Chondrocyte (in vitro differentiated cells): ENCODE results near the gene CACNA1C. TPM values are rescaled to one million over a fixed set of nuclear protein-coding genes. Genes with fewer than 3 reads are reported as not detected.

ENCODE experiments used
- DNase-seq: peaks from one replicate; pipeline ENCODE4 v3.0.0; 2021; ENCODE audit warnings: mixed read lengths, low spot score
- H3K27ac Mint-ChIP-seq: one replicate; pipeline ENCODE4 v1.8.0; 2021; ENCODE audit warnings: mild to moderate bottlenecking, moderate library complexity, mixed read lengths; ENCODE audit not compliant: unreplicated experiment
- H3K27me3 Mint-ChIP-seq: 2 replicates; pipeline ENCODE4 v1.8.0; 2021; ENCODE audit warnings: low read depth, mixed read lengths
- H3K36me3 Mint-ChIP-seq: 2 replicates; pipeline ENCODE4 v1.8.0; 2021; ENCODE audit warnings: low read depth, mixed read lengths
- H3K4me1 Mint-ChIP-seq: 2 replicates; pipeline ENCODE4 v1.8.0; 2021; ENCODE audit warnings: low read depth, mild to moderate bottlenecking, mixed read lengths
- H3K4me3 Mint-ChIP-seq: one replicate; pipeline ENCODE4 v1.8.0; 2021; ENCODE audit warnings: mild to moderate bottlenecking, moderate library complexity, mixed read lengths; ENCODE audit not compliant: unreplicated experiment
- H3K9me3 Mint-ChIP-seq: 2 replicates; pipeline ENCODE4 v1.8.0; 2021; ENCODE audit warnings: low read depth, mixed read lengths
- CTCF ChIP-seq: fragments of 200-600 bp; sonication (generic); IDR thresholded peaks from 2 replicates; pipeline ENCODE4 v1.5.0; 2021; ENCODE audit warnings: antibody characterized with exemption, mild to moderate bottlenecking, moderate library complexity
- total RNA-seq: library from RNA; stranded (reverse); gene quantifications from 3 replicates; pipeline ENCODE4 v1.2.1, GENCODE V29; 2021

CACNA1C gene
- total RNA-seq, 1 donor from 2014 or later = 27.0 TPM

- no peaks in the 10 kb centered on the region for H3K27me3 Mint-ChIP-seq
- H3K27ac Mint-ChIP-seq = no peak overlapping the region
- no peak for DNase-seq
- no peak for TF ChIP-seq CTCF
- H3K4me1 Mint-ChIP-seq = no peaks in the 10 kb centered on the region
- peaks cover 55% of the 10 kb centered on the region for H3K36me3 Mint-ChIP-seq
- H3K9me3 Mint-ChIP-seq = no peaks in the 10 kb centered on the region
- H3K4me3 Mint-ChIP-seq = no peak overlapping the region
These were observed 616.0 kb downstream of the CACNA1C start for GRCh38 chr12:2668816-2669215.

GRCh38 chr12:2669560-2669959 is 616.8 kb downstream of the CACNA1C start:
- no peak for DNase-seq
- no peak for TF ChIP-seq CTCF
- Mint-ChIP-seq H3K4me3 (no peak overlapping the region), H3K36me3 (peaks cover 51% of the 10 kb centered on the region), H3K27me3 (no peaks in the 10 kb centered on the region), H3K4me1 (no peaks in the 10 kb centered on the region), H3K27ac (no peak overlapping the region), H3K9me3 (no peaks in the 10 kb centered on the region)

GRCh38 chr12:2672863-2673262 is 620.1 kb downstream of the CACNA1C start:
- H3K27me3 Mint-ChIP-seq = no peaks in the 10 kb centered on the region
- DNase-seq = no peak
- H3K9me3 Mint-ChIP-seq = no peaks in the 10 kb centered on the region

GRCh38 chr12:2673966-2674810 is 621.4 kb downstream of the CACNA1C start:
- Mint-ChIP-seq H3K9me3 (no peaks in the 10 kb centered on the region), H3K4me1 (no peaks in the 10 kb centered on the region), H3K27ac (no peak overlapping the region), H3K4me3 (no peak overlapping the region), H3K36me3 (peaks cover 33% of the 10 kb centered on the region), H3K27me3 (no peaks in the 10 kb centered on the region)
- no peak for DNase-seq
- peak; percentile 56 for TF ChIP-seq CTCF

More at GRCh38 chr12:2672863-2673262, 620.1 kb downstream of the CACNA1C start:
- Mint-ChIP-seq H3K4me3 (no peak overlapping the region), H3K36me3 (peaks cover 39% of the 10 kb centered on the region), H3K4me1 (no peaks in the 10 kb centered on the region), H3K27ac (no peak overlapping the region)
- no peak for TF ChIP-seq CTCF

- Mint-ChIP-seq H3K9me3 (no peaks in the 10 kb centered on the region), H3K27ac (no peak overlapping the region), H3K4me1 (no peaks in the 10 kb centered on the region), H3K36me3 (peaks cover 31% of the 10 kb centered on the region), H3K27me3 (no peaks in the 10 kb centered on the region), H3K4me3 (no peak overlapping the region)
- TF ChIP-seq CTCF = no peak
- no peak for DNase-seq
These were observed 623.0 kb downstream of the CACNA1C start for GRCh38 chr12:2675776-2676175.
